SK-N-SH (cell line): ENCODE results near the gene ATXN7L3B. TPM values are rescaled to one million over a fixed set of nuclear protein-coding genes. Genes with fewer than 3 reads are reported as not detected.
A peak's percentile ranks its signal among the peaks of the same experiment; 100 is the strongest.

Experiments used
- CTCF ChIA-PET: fragments of 300-600, 350-600 bp; formaldehyde crosslinking; extraction: SDS; loops from one replicate; lab custom pipeline; 2021; lab: Yijun Ruan, JAX
- POLR2A ChIA-PET: fragments of 350-600 bp; sonication (Branson Sonifier 250); formaldehyde crosslinking; extraction: SDS; loops from one replicate; lab custom pipeline; 2020; ENCODE audit warnings: antibody characterized with exemption, inconsistent platforms; lab: Yijun Ruan, JAX
- DNase-seq: peaks from one replicate; pipeline ENCODE4 v3.0.0; 2012
- H2AFZ ChIP-seq: fragments of 200-600 bp; sonication (generic); 2 replicates; pipeline ENCODE4 v1.8.1; 2016; ENCODE audit warnings: antibody characterized with exemption, mild to moderate bottlenecking, low read depth
- H3F3A ChIP-seq: fragments of 200-600 bp; sonication (generic); replicated peaks from 2 replicates; pipeline ENCODE3; 2016; ENCODE audit warnings: antibody characterized with exemption, mild to moderate bottlenecking; ENCODE audit not compliant: insufficient read depth
- H3K27ac ChIP-seq, 2 experiments: fragments of 200-500 bp in 1 of 2; fragments of 200-600 bp in 1 of 2; sonication (Bioruptor generic) in 1 of 2; sonication (generic), shearing (Covaris generic) in 1 of 2; 2 replicates each; pipeline versions ENCODE4 v1.5.1 to v1.6.1; 2014 to 2016; ENCODE audit warnings: low read depth in 2 of 2, inconsistent platforms in 1 of 2, low read length in 1 of 2, mild to moderate bottlenecking in 1 of 2, mixed read lengths in 1 of 2
- H3K27me3 ChIP-seq: fragments of 200-600 bp; sonication (generic), shearing (Covaris generic); 2 replicates; pipeline ENCODE4 v1.6.1; 2016; ENCODE audit warnings: mixed run types; ENCODE audit not compliant: insufficient read depth
- H3K36me3 ChIP-seq, 2 experiments: fragments of 200-500 bp in 1 of 2; fragments of 200-600 bp in 1 of 2; sonication (Bioruptor generic) in 1 of 2; sonication (generic) in 1 of 2; replicated peaks in 1 of 2; 2 replicates each; pipeline versions ENCODE3 to v1.5.1; 2014 to 2016; ENCODE audit warnings: low read length in 1 of 2, mild to moderate bottlenecking in 1 of 2; ENCODE audit not compliant: insufficient read depth in 2 of 2, control insufficient read depth in 1 of 2
- H3K4me1 ChIP-seq, 2 experiments: fragments of 200-500 bp in 1 of 2; fragments of 200-600 bp in 1 of 2; sonication (Bioruptor generic) in 1 of 2; sonication (generic), shearing (Covaris generic) in 1 of 2; 2 replicates each; pipeline versions ENCODE4 v1.5.1 to v1.6.1; 2014 to 2016; ENCODE audit warnings: low read depth in 1 of 2, low read length in 1 of 2, mixed run types in 1 of 2; ENCODE audit not compliant: insufficient read depth in 2 of 2, control insufficient read depth in 1 of 2
- H3K4me2 ChIP-seq: fragments of 200-600 bp; sonication (generic), shearing (Covaris generic); 2 replicates; pipeline ENCODE4 v1.6.1; 2017; ENCODE audit warnings: mixed run types
- H3K4me3 ChIP-seq, 2 experiments: fragments of 200-500 bp in 1 of 2; fragments of 200-600 bp in 1 of 2; sonication (Bioruptor generic) in 1 of 2; sonication (generic), shearing (Covaris generic) in 1 of 2; 2 replicates each; pipeline versions ENCODE4 v1.5.1 to v1.8.1; 2014 to 2016; ENCODE audit warnings: low read depth in 2 of 2, inconsistent platforms in 1 of 2, low read length in 1 of 2, mild to moderate bottlenecking in 1 of 2, mixed read lengths in 1 of 2, moderate library complexity in 1 of 2
- H3K79me2 ChIP-seq: fragments of 200-600 bp; sonication (generic); 2 replicates; pipeline ENCODE4 v1.8.1; 2017; ENCODE audit warnings: mild to moderate bottlenecking; ENCODE audit not compliant: insufficient read depth
- H3K9ac ChIP-seq: fragments of 200-600 bp; sonication (generic); 2 replicates; pipeline ENCODE4 v1.6.1; 2017; ENCODE audit warnings: mixed run types
- H3K9me2 ChIP-seq: fragments of 200-600 bp; sonication (generic); 2 replicates; pipeline ENCODE4 v1.6.1; 2017; ENCODE audit warnings: mixed run types
- H3K9me3 ChIP-seq: fragments of 200-600 bp; sonication (generic); 2 replicates; pipeline ENCODE4 v1.6.1; 2017; ENCODE audit warnings: mixed run types, mild to moderate bottlenecking, moderate library complexity
- H4K20me1 ChIP-seq: fragments of 200-600 bp; sonication (generic); 2 replicates; pipeline ENCODE4 v1.6.1; 2017; ENCODE audit warnings: mild to moderate bottlenecking, mixed run types; ENCODE audit not compliant: insufficient read depth
- CHD2 ChIP-seq: fragments of 150-350 bp; IDR thresholded peaks from 2 replicates; pipeline ENCODE4 v1.6.1; 2018; ENCODE audit warnings: low read length; ENCODE audit not compliant: partially characterized antibody
- EP300 ChIP-seq, 2 experiments: IDR thresholded peaks; 2 replicates each; pipeline versions ENCODE4 v1.4.0 to v1.6.1; 2012; ENCODE audit warnings: borderline replicate concordance in 1 of 2, low read depth in 1 of 2, low read length in 1 of 2
- FOSL2 ChIP-seq: IDR thresholded peaks from 2 replicates; pipeline ENCODE4 v1.4.0; 2012; ENCODE audit warnings: low read depth, mild to moderate bottlenecking, moderate library complexity, borderline replicate concordance
- FOXJ3 ChIP-seq: sonication (generic); formaldehyde crosslinking; IDR thresholded peaks from 2 replicates; pipeline ENCODE4 v1.5.1; 2020; ENCODE audit warnings: mild to moderate bottlenecking, missing genetic modification reagents
- FOXM1 ChIP-seq: IDR thresholded peaks from 2 replicates; pipeline ENCODE4 v1.4.0; 2012; ENCODE audit warnings: low read depth, mild to moderate bottlenecking
- GABPA ChIP-seq: IDR thresholded peaks from 2 replicates; pipeline ENCODE4 v1.4.0; 2012; ENCODE audit warnings: low read depth, mild to moderate bottlenecking
- GATA2 ChIP-seq: sonication (generic); formaldehyde crosslinking; IDR thresholded peaks from 2 replicates; pipeline ENCODE4 v1.5.0; 2020; ENCODE audit warnings: mild to moderate bottlenecking, missing genetic modification reagents
- JUND ChIP-seq: IDR thresholded peaks from 2 replicates; pipeline ENCODE4 v1.4.0; 2012
- NRF1 ChIP-seq: IDR thresholded peaks from 2 replicates; pipeline ENCODE4 v1.6.1; 2012; ENCODE audit warnings: low read depth, mild to moderate bottlenecking, low read length
- PBX3 ChIP-seq: IDR thresholded peaks from 2 replicates; pipeline ENCODE4; 2012
- POLR2AphosphoS5 ChIP-seq: IDR thresholded peaks from 2 replicates; pipeline ENCODE4 v1.6.1; 2012; ENCODE audit warnings: low read depth, low read length
- RAD21 ChIP-seq: IDR thresholded peaks from 2 replicates; pipeline ENCODE4 v1.6.1; 2012; ENCODE audit warnings: mild to moderate bottlenecking, low read length
- RFX5 ChIP-seq: IDR thresholded peaks from 2 replicates; pipeline ENCODE4 v1.6.1; 2012; ENCODE audit warnings: mild to moderate bottlenecking, improper control_type of control experiment, low read length
- RXRA ChIP-seq: IDR thresholded peaks from 2 replicates; pipeline ENCODE4 v1.4.0; 2012; ENCODE audit warnings: low read depth, mild to moderate bottlenecking, borderline replicate concordance
- SMC3 ChIP-seq: IDR thresholded peaks from 2 replicates; pipeline ENCODE4 v1.6.1; 2012; ENCODE audit warnings: low read depth, low read length, improper control_type of control experiment
- TEAD4 ChIP-seq: IDR thresholded peaks from 2 replicates; pipeline ENCODE4 v1.4.0; 2012; ENCODE audit warnings: mild to moderate bottlenecking, borderline replicate concordance; ENCODE audit not compliant: insufficient read depth
- USF1 ChIP-seq: IDR thresholded peaks from 2 replicates; pipeline ENCODE4 v1.4.0; 2012; ENCODE audit warnings: low read depth, borderline replicate concordance
- ZBTB33 ChIP-seq: IDR thresholded peaks from 2 replicates; pipeline ENCODE4 v1.4.0; 2012; ENCODE audit warnings: low read depth, borderline replicate concordance
- WGBS: methylation state at CpG from one replicate; pipeline ENCODE4 v1.1.6; 2017; ENCODE audit warnings: low lambda C conversion rate; 5-methylcytosine and 5-hydroxymethylcytosine counted together
- polyA plus RNA-seq, 3 experiments: library from polyadenylated mRNA; depleted of rRNA; stranded (reverse); fragments of >200 nt; gene quantifications; 2 replicates each; pipeline ENCODE4 v1.2.3, GENCODE V29; 2012
- TF ChIP-seq, protein P1 (sequence below): fragments of 150-350 bp; IDR thresholded peaks from 2 replicates; pipeline ENCODE4 v1.6.1; 2016; ENCODE audit warnings: mild to moderate bottlenecking, low read depth, low read length
- TF ChIP-seq, protein P2 (sequence below): fragments of 200-600 bp; sonication (generic); IDR thresholded peaks from 2 replicates; pipeline ENCODE4 v1.6.1; 2017; ENCODE audit warnings: antibody characterized with exemption, mild to moderate bottlenecking, moderate library complexity

The ATXN7L3B gene
- polyA plus RNA-seq, 1 of the 3 experiments (the other 2 are of a cell fraction): 13.8 TPM

GRCh38 chr12:74535536-74535935 lies 2.1 kb upstream of the ATXN7L3B start (continued):
- no peak for TF ChIP-seq RXRA
- no peak for TF ChIP-seq TEAD4
- no peak for TF ChIP-seq EP300 (IDR thresholded peaks at IDR 0.05; ENCODE audit: borderline replicate concordance in 1 of 2, low read depth in 1 of 2, low read length in 1 of 2)
- TF ChIP-seq FOXM1: no peak
- TF ChIP-seq CHD2: no peak
- no peak for TF ChIP-seq RFX5
- TF ChIP-seq POLR2AphosphoS5: no peak
- no peak for TF ChIP-seq USF1
- no peak for TF ChIP-seq ZBTB33

DNA sequence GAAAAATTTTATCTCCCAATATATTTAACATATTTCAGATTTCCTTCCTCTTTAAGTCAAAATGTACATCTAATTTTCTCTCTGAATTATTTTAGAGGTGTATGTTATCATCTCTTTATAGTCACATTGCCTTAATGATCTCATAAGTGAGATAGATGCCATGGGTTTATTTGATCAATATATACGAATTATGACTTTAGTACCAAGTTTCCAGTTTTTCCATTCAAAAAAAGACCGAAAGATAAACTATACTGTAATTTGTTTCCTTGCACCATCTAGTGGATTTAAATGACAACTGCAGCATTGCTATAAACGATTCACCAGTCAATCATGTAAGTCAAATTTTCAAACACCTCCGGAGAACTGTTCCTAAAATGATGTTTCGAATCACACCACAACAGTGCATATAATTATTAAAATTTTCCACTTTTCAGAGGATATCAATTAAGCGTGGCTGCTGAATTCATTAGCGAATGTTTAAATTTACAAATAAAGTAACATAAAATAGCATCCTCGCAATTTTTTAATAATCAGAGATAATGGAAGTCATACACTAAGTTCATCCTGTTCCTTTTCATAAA lies 419 bp upstream of the ATXN7L3B start:
- 1% methylated on average over 8 of the region's 8 CpGs for WGBS
- Histone ChIP-seq H3F3A (peaks cover 8% of the 10 kb centered on the region), H3K9ac (peak overlapping the region; percentile 98), H3K4me2 (peak overlapping the region; percentile 97), H3K4me3 (peak overlapping the region; percentile 93 to 95), H4K20me1 (peaks cover 39% of the 10 kb centered on the region), H3K9me2 (no peaks in the 10 kb centered on the region), H2AFZ (peak overlapping the region; percentile 94), H3K36me3 (peaks cover 17 to 25% of the 10 kb centered on the region in 2 experiments), H3K27me3 (no peaks in the 10 kb centered on the region), H3K4me1 (peaks cover 5 to 26% of the 10 kb centered on the region in 2 experiments; a peak in 3 of 4 replicates), H3K27ac (peak overlapping the region; percentile 95), H3K79me2 (peaks cover 45% of the 10 kb centered on the region), H3K9me3 (no peaks in the 10 kb centered on the region)
- CTCF ChIA-PET: interaction anchor here (0.7 to 1.1 kb wide), 3 partner anchors 28 to 266 kb away, joined by 3 read pairs; no protein-coding TSS in a partner anchor
- TF ChIP-seq EP300 (IDR thresholded peaks at IDR 0.05; ENCODE audit: borderline replicate concordance in 1 of 2, low read depth in 1 of 2, low read length in 1 of 2) (no peak), RXRA (no peak), FOXJ3 (CRISPR knock-in tag) (no peak), RAD21 (peak; percentile 65), PBX3 (peak; percentile 76), USF1 (no peak), JUND (no peak), FOSL2 (no peak), GATA2 (CRISPR knock-in tag) (no peak), NRF1 (no peak), FOXM1 (no peak), GABPA (no peak), SMC3 (peak; percentile 38)
- TF ChIP-seq, protein P1, sequence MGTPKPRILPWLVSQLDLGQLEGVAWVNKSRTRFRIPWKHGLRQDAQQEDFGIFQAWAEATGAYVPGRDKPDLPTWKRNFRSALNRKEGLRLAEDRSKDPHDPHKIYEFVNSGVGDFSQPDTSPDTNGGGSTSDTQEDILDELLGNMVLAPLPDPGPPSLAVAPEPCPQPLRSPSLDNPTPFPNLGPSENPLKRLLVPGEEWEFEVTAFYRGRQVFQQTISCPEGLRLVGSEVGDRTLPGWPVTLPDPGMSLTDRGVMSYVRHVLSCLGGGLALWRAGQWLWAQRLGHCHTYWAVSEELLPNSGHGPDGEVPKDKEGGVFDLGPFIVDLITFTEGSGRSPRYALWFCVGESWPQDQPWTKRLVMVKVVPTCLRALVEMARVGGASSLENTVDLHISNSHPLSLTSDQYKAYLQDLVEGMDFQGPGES: no peak
- TF ChIP-seq, protein P2, sequence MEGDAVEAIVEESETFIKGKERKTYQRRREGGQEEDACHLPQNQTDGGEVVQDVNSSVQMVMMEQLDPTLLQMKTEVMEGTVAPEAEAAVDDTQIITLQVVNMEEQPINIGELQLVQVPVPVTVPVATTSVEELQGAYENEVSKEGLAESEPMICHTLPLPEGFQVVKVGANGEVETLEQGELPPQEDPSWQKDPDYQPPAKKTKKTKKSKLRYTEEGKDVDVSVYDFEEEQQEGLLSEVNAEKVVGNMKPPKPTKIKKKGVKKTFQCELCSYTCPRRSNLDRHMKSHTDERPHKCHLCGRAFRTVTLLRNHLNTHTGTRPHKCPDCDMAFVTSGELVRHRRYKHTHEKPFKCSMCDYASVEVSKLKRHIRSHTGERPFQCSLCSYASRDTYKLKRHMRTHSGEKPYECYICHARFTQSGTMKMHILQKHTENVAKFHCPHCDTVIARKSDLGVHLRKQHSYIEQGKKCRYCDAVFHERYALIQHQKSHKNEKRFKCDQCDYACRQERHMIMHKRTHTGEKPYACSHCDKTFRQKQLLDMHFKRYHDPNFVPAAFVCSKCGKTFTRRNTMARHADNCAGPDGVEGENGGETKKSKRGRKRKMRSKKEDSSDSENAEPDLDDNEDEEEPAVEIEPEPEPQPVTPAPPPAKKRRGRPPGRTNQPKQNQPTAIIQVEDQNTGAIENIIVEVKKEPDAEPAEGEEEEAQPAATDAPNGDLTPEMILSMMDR: peak; percentile 84
- peak; percentile 50 for DNase-seq
- POLR2A ChIA-PET: no interaction called here
